Natural killer cell (primary cell): ENCODE data around the gene CCDC91. TPM values are rescaled to one million over a fixed set of nuclear protein-coding genes. Genes with fewer than 3 reads are reported as not detected.

ENCODE experiments used
- ATAC-seq, 3 donors: fragments of 150-1000 bp in 2 of 3; fragments of 200-7000 bp in 1 of 3; cut with Tn5 transposase; 1 replicate in 1 of 3; 2 replicates in 2 of 3; pipeline ENCODE4 v1.10.0; 2021; ENCODE audit warnings: mild to moderate bottlenecking in 2 of 3, moderate library complexity in 2 of 3
- DNase-seq, 2 donors: peaks; one replicate each; pipeline versions ENCODE4 v3.0.0 to v3.0.0-alpha.2; 2013 to 2021; ENCODE audit warnings: mixed read lengths in 1 of 2
- H3K27ac ChIP-seq: one replicate; pipeline ENCODE4 v1.5.1; 2013; ENCODE audit warnings: mild to moderate bottlenecking, low read length
- H3K27me3 ChIP-seq: one replicate; pipeline ENCODE4 v1.6.1; 2013; ENCODE audit warnings: low read length; ENCODE audit not compliant: control insufficient read depth, insufficient read depth
- H3K36me3 ChIP-seq: one replicate; pipeline ENCODE4 v1.6.1; 2013; ENCODE audit warnings: low read length; ENCODE audit not compliant: control insufficient read depth, insufficient read depth
- H3K4me1 ChIP-seq: one replicate; pipeline ENCODE4 v1.6.1; 2013; ENCODE audit warnings: low read length; ENCODE audit not compliant: control insufficient read depth, insufficient read depth
- H3K4me3 ChIP-seq: one replicate; pipeline ENCODE4 v1.5.1; 2013; ENCODE audit warnings: low read length
- H3K9me3 ChIP-seq: one replicate; pipeline ENCODE4 v1.6.1; 2013; ENCODE audit warnings: low read length; ENCODE audit not compliant: control insufficient read depth, insufficient read depth
- H3K27ac Mint-ChIP-seq, 2 donors: one replicate each; pipeline ENCODE4 v1.8.0; 2022; ENCODE audit warnings: mild to moderate bottlenecking in 2 of 2, mixed read lengths in 2 of 2, moderate library complexity in 1 of 2
- H3K27me3 Mint-ChIP-seq, 2 donors: one replicate each; pipeline ENCODE4 v1.8.0; 2022; ENCODE audit warnings: low read depth in 2 of 2, mixed read lengths in 2 of 2
- H3K36me3 Mint-ChIP-seq: one replicate; pipeline ENCODE4 v1.8.0; 2022; ENCODE audit warnings: mixed read lengths
- H3K4me1 Mint-ChIP-seq, 2 donors: one replicate each; pipeline ENCODE4 v1.8.0; 2022; ENCODE audit warnings: mixed read lengths in 2 of 2
- H3K4me3 Mint-ChIP-seq: one replicate; pipeline ENCODE4 v1.8.0; 2022; ENCODE audit warnings: mild to moderate bottlenecking, moderate library complexity, mixed read lengths
- H3K9me3 Mint-ChIP-seq, 2 donors: one replicate each; pipeline ENCODE4 v1.8.0; 2022; ENCODE audit warnings: mixed read lengths in 2 of 2
- WGBS: methylation state at CpG from one replicate; pipeline ENCODE4 v1.1.7; 2013; ENCODE audit warnings: missing lambda C conversion rate; ENCODE audit not compliant: insufficient coverage; 5-methylcytosine and 5-hydroxymethylcytosine counted together
- intact Hi-C: fragments of 100-400 bp; cut with micrococcal nuclease; formaldehyde crosslinking; loops from one replicate; pipeline ENCODE4 v1.14.2; 2022
- total RNA-seq, 4 donors: library from RNA; stranded (reverse); fragments of 120-200 nt in 1 of 4; gene quantifications; one replicate each; pipeline versions ENCODE4 v1.2.3 to v1.2.4, GENCODE V29; 2013 to 2022
- TF ChIP-seq, protein P1 (sequence below): fragments of 200-600 bp; IDR thresholded peaks from one replicate; pipeline ENCODE4 v1.8.0; 2022; ENCODE audit warnings: antibody characterized with exemption

Gene CCDC91
- total RNA-seq, 3 donors from 2014 or later (not counting 1 experiment from before 2014, with no cell fraction given): 48.8 to 65.8 (median 60.2) TPM

DNA sequence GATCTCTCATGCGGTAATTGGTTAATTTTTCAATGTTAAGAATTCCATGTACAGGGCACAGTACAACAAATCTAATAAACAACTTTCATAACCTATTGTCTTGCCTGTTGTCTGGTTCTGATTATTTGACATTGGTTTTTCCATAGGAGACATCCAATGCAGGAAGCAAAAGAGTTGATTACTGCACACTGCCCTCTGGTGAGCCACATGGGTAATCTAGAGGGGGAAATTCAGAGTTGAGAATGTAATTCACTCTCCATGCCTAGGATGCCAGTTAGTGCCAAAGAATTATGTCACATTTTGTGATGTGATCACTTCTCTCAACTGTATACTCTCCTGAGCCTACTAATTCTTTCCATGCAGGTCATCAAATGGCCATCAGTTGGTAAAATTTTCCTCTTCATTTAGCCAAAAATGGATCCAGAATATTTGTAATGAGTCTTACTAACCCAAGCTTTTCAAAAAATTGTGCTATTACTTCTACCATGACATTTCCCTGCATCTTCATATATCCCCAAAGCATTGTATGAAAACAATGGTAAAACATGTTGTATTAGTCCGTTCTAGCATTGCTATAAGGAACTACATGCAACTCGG lies 17.7 kb upstream of the CCDC91 start:
- 88% methylated on average over 2 of the region's 3 CpGs for WGBS

DNA sequence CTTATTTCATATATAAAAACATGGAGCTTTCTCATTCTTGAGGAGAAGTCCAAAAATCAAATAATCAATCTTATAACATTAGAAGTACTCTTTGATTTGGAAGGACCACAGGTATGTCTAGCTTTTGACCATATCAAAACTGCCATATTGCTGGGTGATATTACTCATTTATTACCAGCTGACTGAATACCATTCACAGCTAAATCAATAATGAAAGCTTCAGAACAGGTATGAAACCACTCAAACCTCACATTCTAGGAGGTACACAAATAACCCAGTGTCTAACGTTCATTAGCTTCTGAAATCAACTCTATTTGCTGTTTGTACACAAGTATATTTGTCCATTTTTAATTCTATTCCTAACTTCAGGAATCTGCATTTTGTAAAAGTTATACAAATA lies 16.8 kb upstream of the CCDC91 start:
- DNase-seq (no peak), ATAC-seq (no peak)
- H3K4me1 Mint-ChIP-seq: no peaks in the 10 kb centered on the region
- Histone ChIP-seq H3K36me3 (no peaks in the 10 kb centered on the region), H3K27me3 (no peaks in the 10 kb centered on the region), H3K4me3 (no peak overlapping the region), H3K27ac (no peak overlapping the region), H3K4me1 (no peaks in the 10 kb centered on the region), H3K9me3 (no peaks in the 10 kb centered on the region)
- TF ChIP-seq, protein P1, sequence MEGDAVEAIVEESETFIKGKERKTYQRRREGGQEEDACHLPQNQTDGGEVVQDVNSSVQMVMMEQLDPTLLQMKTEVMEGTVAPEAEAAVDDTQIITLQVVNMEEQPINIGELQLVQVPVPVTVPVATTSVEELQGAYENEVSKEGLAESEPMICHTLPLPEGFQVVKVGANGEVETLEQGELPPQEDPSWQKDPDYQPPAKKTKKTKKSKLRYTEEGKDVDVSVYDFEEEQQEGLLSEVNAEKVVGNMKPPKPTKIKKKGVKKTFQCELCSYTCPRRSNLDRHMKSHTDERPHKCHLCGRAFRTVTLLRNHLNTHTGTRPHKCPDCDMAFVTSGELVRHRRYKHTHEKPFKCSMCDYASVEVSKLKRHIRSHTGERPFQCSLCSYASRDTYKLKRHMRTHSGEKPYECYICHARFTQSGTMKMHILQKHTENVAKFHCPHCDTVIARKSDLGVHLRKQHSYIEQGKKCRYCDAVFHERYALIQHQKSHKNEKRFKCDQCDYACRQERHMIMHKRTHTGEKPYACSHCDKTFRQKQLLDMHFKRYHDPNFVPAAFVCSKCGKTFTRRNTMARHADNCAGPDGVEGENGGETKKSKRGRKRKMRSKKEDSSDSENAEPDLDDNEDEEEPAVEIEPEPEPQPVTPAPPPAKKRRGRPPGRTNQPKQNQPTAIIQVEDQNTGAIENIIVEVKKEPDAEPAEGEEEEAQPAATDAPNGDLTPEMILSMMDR: no peak
- no peaks in the 10 kb centered on the region for H3K36me3 Mint-ChIP-seq
- intact Hi-C loops: no loop called here
- H3K27ac Mint-ChIP-seq: no peak overlapping the region
- H3K9me3 Mint-ChIP-seq: no peaks in the 10 kb centered on the region
- H3K27me3 Mint-ChIP-seq: peaks cover 5 to 13% of the 10 kb centered on the region in 2 donors
- no peak overlapping the region for H3K4me3 Mint-ChIP-seq
- WGBS: 88% methylated on average over 1 of the region's 1 CpG

More for the DNA sequence above, 17.7 kb upstream of the CCDC91 start:
- H3K4me1 ChIP-seq: no peaks in the 10 kb centered on the region
- Mint-ChIP-seq H3K9me3 (no peaks in the 10 kb centered on the region), H3K27ac (no peak overlapping the region), H3K36me3 (no peaks in the 10 kb centered on the region), H3K4me1 (no peaks in the 10 kb centered on the region), H3K4me3 (no peak overlapping the region), H3K27me3 (peaks cover 2 to 14% of the 10 kb centered on the region in 2 donors)
- peak in 1 of 2 donors; percentile 27 for DNase-seq
- H3K4me3 ChIP-seq: no peak overlapping the region
- no peaks in the 10 kb centered on the region for H3K27me3 ChIP-seq
- TF ChIP-seq, protein P1: no peak
- H3K9me3 ChIP-seq: no peaks in the 10 kb centered on the region
- no peak overlapping the region for H3K27ac ChIP-seq
- intact Hi-C loops: no loop called here
- no peaks in the 10 kb centered on the region for H3K36me3 ChIP-seq
- ATAC-seq: peak in 1 of 3 donors; percentile 30

DNA sequence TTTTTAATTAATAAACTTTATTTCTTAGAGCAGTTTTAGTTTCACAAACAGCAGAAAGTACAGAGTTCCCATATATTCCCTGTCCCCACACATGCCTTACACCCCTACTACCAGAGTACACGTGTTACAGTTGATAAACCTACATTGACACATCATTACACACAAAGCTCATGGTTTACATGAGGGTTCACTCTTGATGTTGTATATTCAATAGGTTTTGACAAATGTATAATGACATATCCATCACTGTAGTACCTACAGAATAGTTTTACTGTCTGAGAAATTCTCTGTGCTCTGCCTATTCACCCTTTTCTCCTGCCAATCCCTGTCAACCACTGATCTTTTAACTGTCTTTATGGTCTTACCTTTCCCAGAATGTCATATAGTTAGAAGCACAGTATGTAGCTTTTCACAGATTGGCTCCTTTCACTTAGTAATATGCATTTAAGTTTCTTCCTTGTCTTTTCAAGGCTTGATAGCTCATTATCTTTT lies 15.1 kb upstream of the CCDC91 start:
- ATAC-seq (no peak), DNase-seq (no peak)
- Mint-ChIP-seq H3K9me3 (no peaks in the 10 kb centered on the region), H3K27ac (no peak overlapping the region), H3K27me3 (peaks cover 8 to 9% of the 10 kb centered on the region in 2 donors), H3K4me1 (no peaks in the 10 kb centered on the region), H3K36me3 (no peaks in the 10 kb centered on the region), H3K4me3 (no peak overlapping the region)
- WGBS: no CpG with 5 or more reads among the region's 1 CpG
- Histone ChIP-seq H3K36me3 (no peaks in the 10 kb centered on the region), H3K27ac (no peak overlapping the region), H3K9me3 (no peaks in the 10 kb centered on the region), H3K4me3 (no peak overlapping the region), H3K4me1 (no peaks in the 10 kb centered on the region), H3K27me3 (no peaks in the 10 kb centered on the region)
- intact Hi-C loops: no loop called here
- TF ChIP-seq, protein P1: no peak

DNA sequence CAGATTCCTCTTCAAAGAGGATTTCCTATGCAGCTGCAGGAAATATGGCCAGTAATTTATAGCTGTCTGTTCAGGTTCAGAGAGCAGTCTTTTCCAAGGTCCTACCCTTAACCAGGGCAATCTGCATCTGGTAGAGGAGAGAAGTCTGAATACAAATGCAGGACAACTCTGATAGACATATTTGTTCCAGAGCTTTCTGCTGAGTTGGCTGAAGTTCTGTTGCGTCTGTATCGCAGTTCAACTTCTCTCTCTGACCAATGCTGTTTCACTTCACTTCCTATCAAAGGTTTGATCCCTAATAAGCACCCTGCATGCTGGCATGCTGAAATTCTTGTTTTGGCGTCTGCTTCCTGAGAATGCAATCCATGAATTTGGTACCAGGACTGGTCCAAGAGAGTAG lies 14.0 kb upstream of the CCDC91 start:
- Histone ChIP-seq H3K4me3 (no peak overlapping the region), H3K27me3 (no peaks in the 10 kb centered on the region), H3K27ac (no peak overlapping the region), H3K4me1 (no peaks in the 10 kb centered on the region), H3K36me3 (no peaks in the 10 kb centered on the region), H3K9me3 (no peaks in the 10 kb centered on the region)
- intact Hi-C loops: no loop called here
- 83% methylated on average over 3 of the region's 3 CpGs for WGBS
- Mint-ChIP-seq H3K4me1 (no peaks in the 10 kb centered on the region), H3K36me3 (no peaks in the 10 kb centered on the region), H3K27ac (no peak overlapping the region), H3K4me3 (no peak overlapping the region), H3K9me3 (no peaks in the 10 kb centered on the region), H3K27me3 (peaks cover 9 to 16% of the 10 kb centered on the region in 2 donors)
- ATAC-seq: no peak
- TF ChIP-seq, protein P1: no peak
- no peak for DNase-seq
